SK-N-SH (cell line): ENCODE measurements around the gene RAI1. TPM values are rescaled to one million over a fixed set of nuclear protein-coding genes. Genes with fewer than 3 reads are reported as not detected.
A peak's percentile ranks its signal among the peaks of the same experiment; 100 is the strongest.

Experiments used
- CTCF ChIA-PET: fragments of 300-600, 350-600 bp; formaldehyde crosslinking; extraction: SDS; loops from one replicate; lab custom pipeline; 2021; lab: Yijun Ruan, JAX
- POLR2A ChIA-PET: fragments of 350-600 bp; sonication (Branson Sonifier 250); formaldehyde crosslinking; extraction: SDS; loops from one replicate; lab custom pipeline; 2020; ENCODE audit warnings: antibody characterized with exemption, inconsistent platforms; lab: Yijun Ruan, JAX
- DNase-seq: peaks from one replicate; pipeline ENCODE4 v3.0.0; 2012
- H2AFZ ChIP-seq: fragments of 200-600 bp; sonication (generic); 2 replicates; pipeline ENCODE4 v1.8.1; 2016; ENCODE audit warnings: antibody characterized with exemption, mild to moderate bottlenecking, low read depth
- H3F3A ChIP-seq: fragments of 200-600 bp; sonication (generic); replicated peaks from 2 replicates; pipeline ENCODE3; 2016; ENCODE audit warnings: antibody characterized with exemption, mild to moderate bottlenecking; ENCODE audit not compliant: insufficient read depth
- H3K27ac ChIP-seq, 2 experiments: fragments of 200-500 bp in 1 of 2; fragments of 200-600 bp in 1 of 2; sonication (Bioruptor generic) in 1 of 2; sonication (generic), shearing (Covaris generic) in 1 of 2; 2 replicates each; pipeline versions ENCODE4 v1.5.1 to v1.6.1; 2014 to 2016; ENCODE audit warnings: low read depth in 2 of 2, inconsistent platforms in 1 of 2, low read length in 1 of 2, mild to moderate bottlenecking in 1 of 2, mixed read lengths in 1 of 2
- H3K27me3 ChIP-seq: fragments of 200-600 bp; sonication (generic), shearing (Covaris generic); 2 replicates; pipeline ENCODE4 v1.6.1; 2016; ENCODE audit warnings: mixed run types; ENCODE audit not compliant: insufficient read depth
- H3K36me3 ChIP-seq, 2 experiments: fragments of 200-500 bp in 1 of 2; fragments of 200-600 bp in 1 of 2; sonication (Bioruptor generic) in 1 of 2; sonication (generic) in 1 of 2; replicated peaks in 1 of 2; 2 replicates each; pipeline versions ENCODE3 to v1.5.1; 2014 to 2016; ENCODE audit warnings: low read length in 1 of 2, mild to moderate bottlenecking in 1 of 2; ENCODE audit not compliant: insufficient read depth in 2 of 2, control insufficient read depth in 1 of 2
- H3K4me1 ChIP-seq, 2 experiments: fragments of 200-500 bp in 1 of 2; fragments of 200-600 bp in 1 of 2; sonication (Bioruptor generic) in 1 of 2; sonication (generic), shearing (Covaris generic) in 1 of 2; 2 replicates each; pipeline versions ENCODE4 v1.5.1 to v1.6.1; 2014 to 2016; ENCODE audit warnings: low read depth in 1 of 2, low read length in 1 of 2, mixed run types in 1 of 2; ENCODE audit not compliant: insufficient read depth in 2 of 2, control insufficient read depth in 1 of 2
- H3K4me2 ChIP-seq: fragments of 200-600 bp; sonication (generic), shearing (Covaris generic); 2 replicates; pipeline ENCODE4 v1.6.1; 2017; ENCODE audit warnings: mixed run types
- H3K4me3 ChIP-seq, 2 experiments: fragments of 200-500 bp in 1 of 2; fragments of 200-600 bp in 1 of 2; sonication (Bioruptor generic) in 1 of 2; sonication (generic), shearing (Covaris generic) in 1 of 2; 2 replicates each; pipeline versions ENCODE4 v1.5.1 to v1.8.1; 2014 to 2016; ENCODE audit warnings: low read depth in 2 of 2, inconsistent platforms in 1 of 2, low read length in 1 of 2, mild to moderate bottlenecking in 1 of 2, mixed read lengths in 1 of 2, moderate library complexity in 1 of 2
- H3K79me2 ChIP-seq: fragments of 200-600 bp; sonication (generic); 2 replicates; pipeline ENCODE4 v1.8.1; 2017; ENCODE audit warnings: mild to moderate bottlenecking; ENCODE audit not compliant: insufficient read depth
- H3K9ac ChIP-seq: fragments of 200-600 bp; sonication (generic); 2 replicates; pipeline ENCODE4 v1.6.1; 2017; ENCODE audit warnings: mixed run types
- H3K9me2 ChIP-seq: fragments of 200-600 bp; sonication (generic); 2 replicates; pipeline ENCODE4 v1.6.1; 2017; ENCODE audit warnings: mixed run types
- H3K9me3 ChIP-seq: fragments of 200-600 bp; sonication (generic); 2 replicates; pipeline ENCODE4 v1.6.1; 2017; ENCODE audit warnings: mixed run types, mild to moderate bottlenecking, moderate library complexity
- H4K20me1 ChIP-seq: fragments of 200-600 bp; sonication (generic); 2 replicates; pipeline ENCODE4 v1.6.1; 2017; ENCODE audit warnings: mild to moderate bottlenecking, mixed run types; ENCODE audit not compliant: insufficient read depth
- CHD2 ChIP-seq: fragments of 150-350 bp; IDR thresholded peaks from 2 replicates; pipeline ENCODE4 v1.6.1; 2018; ENCODE audit warnings: low read length; ENCODE audit not compliant: partially characterized antibody
- EZH2phosphoT487 ChIP-seq: fragments of 200-600 bp; sonication (generic); IDR thresholded peaks from 2 replicates; pipeline ENCODE4 v1.6.1; 2017; ENCODE audit warnings: low read depth, mixed run types, mild to moderate bottlenecking, antibody characterized with exemption, moderate library complexity, borderline replicate concordance
- FOXJ3 ChIP-seq: sonication (generic); formaldehyde crosslinking; IDR thresholded peaks from 2 replicates; pipeline ENCODE4 v1.5.1; 2020; ENCODE audit warnings: mild to moderate bottlenecking, missing genetic modification reagents
- FOXM1 ChIP-seq: IDR thresholded peaks from 2 replicates; pipeline ENCODE4 v1.4.0; 2012; ENCODE audit warnings: low read depth, mild to moderate bottlenecking
- GABPA ChIP-seq: IDR thresholded peaks from 2 replicates; pipeline ENCODE4 v1.4.0; 2012; ENCODE audit warnings: low read depth, mild to moderate bottlenecking
- JUND ChIP-seq: IDR thresholded peaks from 2 replicates; pipeline ENCODE4 v1.4.0; 2012
- MAX ChIP-seq: IDR thresholded peaks from 2 replicates; pipeline ENCODE4 v1.4.0; 2012; ENCODE audit warnings: low read depth
- MEF2A ChIP-seq: IDR thresholded peaks from 2 replicates; pipeline ENCODE4 v1.4.0; 2012; ENCODE audit warnings: low read depth, borderline replicate concordance
- NFIC ChIP-seq: IDR thresholded peaks from 2 replicates; pipeline ENCODE4 v1.4.0; 2012; ENCODE audit warnings: borderline replicate concordance
- POLR2AphosphoS5 ChIP-seq: IDR thresholded peaks from 2 replicates; pipeline ENCODE4 v1.6.1; 2012; ENCODE audit warnings: low read depth, low read length
- RCOR1 ChIP-seq: fragments of 150-350 bp; IDR thresholded peaks from 2 replicates; pipeline ENCODE4 v1.6.1; 2017; ENCODE audit warnings: antibody characterized with exemption, low read length
- RFX5 ChIP-seq: IDR thresholded peaks from 2 replicates; pipeline ENCODE4 v1.6.1; 2012; ENCODE audit warnings: mild to moderate bottlenecking, improper control_type of control experiment, low read length
- RXRA ChIP-seq: IDR thresholded peaks from 2 replicates; pipeline ENCODE4 v1.4.0; 2012; ENCODE audit warnings: low read depth, mild to moderate bottlenecking, borderline replicate concordance
- TEAD4 ChIP-seq: IDR thresholded peaks from 2 replicates; pipeline ENCODE4 v1.4.0; 2012; ENCODE audit warnings: mild to moderate bottlenecking, borderline replicate concordance; ENCODE audit not compliant: insufficient read depth
- WGBS: methylation state at CpG from one replicate; pipeline ENCODE4 v1.1.6; 2017; ENCODE audit warnings: low lambda C conversion rate; 5-methylcytosine and 5-hydroxymethylcytosine counted together
- polyA plus RNA-seq, 3 experiments: library from polyadenylated mRNA; depleted of rRNA; stranded (reverse); fragments of >200 nt; gene quantifications; 2 replicates each; pipeline ENCODE4 v1.2.3, GENCODE V29; 2012
- TF ChIP-seq, protein P1 (sequence below): fragments of 200-600 bp; sonication (generic); IDR thresholded peaks from 2 replicates; pipeline ENCODE4 v1.6.1; 2017; ENCODE audit warnings: antibody characterized with exemption, mild to moderate bottlenecking, moderate library complexity
- TF ChIP-seq, protein P2 (sequence below): fragments of 150-350 bp; IDR thresholded peaks from 2 replicates; pipeline ENCODE4 v1.6.1; 2017; ENCODE audit warnings: antibody characterized with exemption, low read length, low read depth, borderline replicate concordance
- TF ChIP-seq, protein P3 (sequence below): fragments of 150-350 bp; IDR thresholded peaks from 2 replicates; pipeline ENCODE4 v1.6.1; 2016; ENCODE audit warnings: mild to moderate bottlenecking, low read depth, low read length

RAI1 gene
- polyA plus RNA-seq, 1 of the 3 experiments (the other 2 are of a cell fraction), result 4.7 TPM

GRCh38 chr17:17668358-17668757, 12.9 kb upstream of the RAI1 start:
- no peaks in the 10 kb centered on the region for H3K9me3 ChIP-seq
- ChIA-PET CTCF (interaction anchor here (1.8 kb wide), 1 partner anchor 10 kb away, joined by 5 read pairs; no protein-coding TSS in a partner anchor), POLR2A (no interaction called here)
- 99% methylated on average over 3 of the region's 3 CpGs for WGBS
- no peak overlapping the region for H3K4me3 ChIP-seq
- no peak overlapping the region for H3K4me2 ChIP-seq
- H4K20me1 ChIP-seq, result no peaks in the 10 kb centered on the region
- no peak overlapping the region for H3K9ac ChIP-seq
- no peaks in the 10 kb centered on the region for H3K9me2 ChIP-seq
- H2AFZ ChIP-seq, result no peak overlapping the region
- H3F3A ChIP-seq, result peaks cover 5% of the 10 kb centered on the region
- no peaks in the 10 kb centered on the region for H3K27me3 ChIP-seq
- peaks cover 0 to 23% of the 10 kb centered on the region in 2 experiments; a peak in 1 of 4 replicates for H3K4me1 ChIP-seq
- no peak for DNase-seq
- H3K36me3 ChIP-seq, result no peaks in the 10 kb centered on the region
- no peak for TF ChIP-seq JUND
- no peak for TF ChIP-seq MEF2A
- no peak for TF ChIP-seq GABPA
- no peak for TF ChIP-seq RCOR1
- TF ChIP-seq, protein P1, sequence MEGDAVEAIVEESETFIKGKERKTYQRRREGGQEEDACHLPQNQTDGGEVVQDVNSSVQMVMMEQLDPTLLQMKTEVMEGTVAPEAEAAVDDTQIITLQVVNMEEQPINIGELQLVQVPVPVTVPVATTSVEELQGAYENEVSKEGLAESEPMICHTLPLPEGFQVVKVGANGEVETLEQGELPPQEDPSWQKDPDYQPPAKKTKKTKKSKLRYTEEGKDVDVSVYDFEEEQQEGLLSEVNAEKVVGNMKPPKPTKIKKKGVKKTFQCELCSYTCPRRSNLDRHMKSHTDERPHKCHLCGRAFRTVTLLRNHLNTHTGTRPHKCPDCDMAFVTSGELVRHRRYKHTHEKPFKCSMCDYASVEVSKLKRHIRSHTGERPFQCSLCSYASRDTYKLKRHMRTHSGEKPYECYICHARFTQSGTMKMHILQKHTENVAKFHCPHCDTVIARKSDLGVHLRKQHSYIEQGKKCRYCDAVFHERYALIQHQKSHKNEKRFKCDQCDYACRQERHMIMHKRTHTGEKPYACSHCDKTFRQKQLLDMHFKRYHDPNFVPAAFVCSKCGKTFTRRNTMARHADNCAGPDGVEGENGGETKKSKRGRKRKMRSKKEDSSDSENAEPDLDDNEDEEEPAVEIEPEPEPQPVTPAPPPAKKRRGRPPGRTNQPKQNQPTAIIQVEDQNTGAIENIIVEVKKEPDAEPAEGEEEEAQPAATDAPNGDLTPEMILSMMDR, result no peak
- H3K27ac ChIP-seq, result no peak overlapping the region
- no peaks in the 10 kb centered on the region for H3K79me2 ChIP-seq

GRCh38 chr17:17668775-17669579, 12.3 kb upstream of the RAI1 start:
- POLR2A ChIA-PET, result interaction anchor here (0.8 kb wide), 1 partner anchor 167 kb away, joined by 3 read pairs; no protein-coding TSS in a partner anchor
- no peak overlapping the region for H3K4me2 ChIP-seq
- CTCF ChIA-PET, result interaction anchor here (1.0 to 4.7 kb wide), 2 partner anchors 12 to 100 kb away, joined by 3 to 45 read pairs; partner anchors contain the start of gene RAI1

More at GRCh38 chr17:17668775-17669579, 12.3 kb upstream of the RAI1 start:
- Histone ChIP-seq H3K9me3 (no peaks in the 10 kb centered on the region), H3K9me2 (no peaks in the 10 kb centered on the region), H2AFZ (no peak overlapping the region), H4K20me1 (no peaks in the 10 kb centered on the region), H3K27ac (no peak overlapping the region), H3K36me3 (no peaks in the 10 kb centered on the region), H3K27me3 (no peaks in the 10 kb centered on the region), H3F3A (peaks cover 5% of the 10 kb centered on the region), H3K4me3 (no peak overlapping the region), H3K4me1 (peaks cover 0 to 18% of the 10 kb centered on the region in 2 experiments; a peak in 1 of 4 replicates), H3K9ac (no peak overlapping the region), H3K79me2 (no peaks in the 10 kb centered on the region)
- 78% methylated on average over 11 of the region's 20 CpGs for WGBS
- peak; percentile 67 for DNase-seq
- no peak for TF ChIP-seq FOXJ3 (CRISPR knock-in tag)
- no peak for TF ChIP-seq EZH2phosphoT487
- no peak for TF ChIP-seq CHD2
- no peak for TF ChIP-seq RCOR1
- no peak for TF ChIP-seq TEAD4
- no peak for TF ChIP-seq MEF2A
- no peak for TF ChIP-seq NFIC
- no peak for TF ChIP-seq FOXM1
- TF ChIP-seq, protein P2, sequence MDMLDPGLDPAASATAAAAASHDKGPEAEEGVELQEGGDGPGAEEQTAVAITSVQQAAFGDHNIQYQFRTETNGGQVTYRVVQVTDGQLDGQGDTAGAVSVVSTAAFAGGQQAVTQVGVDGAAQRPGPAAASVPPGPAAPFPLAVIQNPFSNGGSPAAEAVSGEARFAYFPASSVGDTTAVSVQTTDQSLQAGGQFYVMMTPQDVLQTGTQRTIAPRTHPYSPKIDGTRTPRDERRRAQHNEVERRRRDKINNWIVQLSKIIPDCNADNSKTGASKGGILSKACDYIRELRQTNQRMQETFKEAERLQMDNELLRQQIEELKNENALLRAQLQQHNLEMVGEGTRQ, result no peak
- TF ChIP-seq RFX5, result no peak
- TF ChIP-seq MAX, result no peak
- TF ChIP-seq, protein P3, sequence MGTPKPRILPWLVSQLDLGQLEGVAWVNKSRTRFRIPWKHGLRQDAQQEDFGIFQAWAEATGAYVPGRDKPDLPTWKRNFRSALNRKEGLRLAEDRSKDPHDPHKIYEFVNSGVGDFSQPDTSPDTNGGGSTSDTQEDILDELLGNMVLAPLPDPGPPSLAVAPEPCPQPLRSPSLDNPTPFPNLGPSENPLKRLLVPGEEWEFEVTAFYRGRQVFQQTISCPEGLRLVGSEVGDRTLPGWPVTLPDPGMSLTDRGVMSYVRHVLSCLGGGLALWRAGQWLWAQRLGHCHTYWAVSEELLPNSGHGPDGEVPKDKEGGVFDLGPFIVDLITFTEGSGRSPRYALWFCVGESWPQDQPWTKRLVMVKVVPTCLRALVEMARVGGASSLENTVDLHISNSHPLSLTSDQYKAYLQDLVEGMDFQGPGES, result no peak
- TF ChIP-seq RXRA, result no peak
- TF ChIP-seq, protein P1, result no peak
- TF ChIP-seq POLR2AphosphoS5, result no peak
- TF ChIP-seq, all 33 proteins: peak for 0
